ENCODE results near the gene HOXD10.

GRCh38 chr2:176087330-176088047 lies 29.1 kb upstream of the HOXD10 start:
- TF ChIP-seq, protein P1, sequence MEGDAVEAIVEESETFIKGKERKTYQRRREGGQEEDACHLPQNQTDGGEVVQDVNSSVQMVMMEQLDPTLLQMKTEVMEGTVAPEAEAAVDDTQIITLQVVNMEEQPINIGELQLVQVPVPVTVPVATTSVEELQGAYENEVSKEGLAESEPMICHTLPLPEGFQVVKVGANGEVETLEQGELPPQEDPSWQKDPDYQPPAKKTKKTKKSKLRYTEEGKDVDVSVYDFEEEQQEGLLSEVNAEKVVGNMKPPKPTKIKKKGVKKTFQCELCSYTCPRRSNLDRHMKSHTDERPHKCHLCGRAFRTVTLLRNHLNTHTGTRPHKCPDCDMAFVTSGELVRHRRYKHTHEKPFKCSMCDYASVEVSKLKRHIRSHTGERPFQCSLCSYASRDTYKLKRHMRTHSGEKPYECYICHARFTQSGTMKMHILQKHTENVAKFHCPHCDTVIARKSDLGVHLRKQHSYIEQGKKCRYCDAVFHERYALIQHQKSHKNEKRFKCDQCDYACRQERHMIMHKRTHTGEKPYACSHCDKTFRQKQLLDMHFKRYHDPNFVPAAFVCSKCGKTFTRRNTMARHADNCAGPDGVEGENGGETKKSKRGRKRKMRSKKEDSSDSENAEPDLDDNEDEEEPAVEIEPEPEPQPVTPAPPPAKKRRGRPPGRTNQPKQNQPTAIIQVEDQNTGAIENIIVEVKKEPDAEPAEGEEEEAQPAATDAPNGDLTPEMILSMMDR (conservative IDR thresholded peaks at IDR 0.05) = no peak
- TF ChIP-seq ZFX (IDR thresholded peaks at IDR 0.05) = no peak
